Neutrophil (primary cell): ENCODE results near the gene SPAG6.

ENCODE experiments used
- H3K27ac ChIP-seq: fragments of 200-600 bp; sonication (generic); 2 replicates; pipeline ENCODE4 v1.5.1; 2016; ENCODE audit warnings: mild to moderate bottlenecking, moderate library complexity
- H3K27me3 ChIP-seq: fragments of 200-600 bp; sonication (generic); 2 replicates; pipeline ENCODE4 v1.6.0; 2016; ENCODE audit warnings: mild to moderate bottlenecking
- H3K36me3 ChIP-seq: fragments of 200-600 bp; sonication (generic); 2 replicates; pipeline ENCODE4 v1.5.1; 2017
- H3K4me1 ChIP-seq, 2 experiments: fragments of 200-600 bp in 1 of 2; sonication (generic) in 1 of 2; 1 replicate in 1 of 2; 2 replicates in 1 of 2; pipeline versions ENCODE4 v1.5.1 to v1.6.1; 2013 to 2016; ENCODE audit warnings: low read depth in 1 of 2, low read length in 1 of 2, mild to moderate bottlenecking in 1 of 2, moderate library complexity in 1 of 2; ENCODE audit not compliant: control insufficient read depth in 1 of 2, insufficient read depth in 1 of 2
- H3K4me3 ChIP-seq, 2 experiments: fragments of 200-600 bp in 1 of 2; sonication (generic) in 1 of 2; 1 replicate in 1 of 2; 2 replicates in 1 of 2; pipeline ENCODE4 v1.5.1; 2013 to 2016; ENCODE audit warnings: low read depth in 1 of 2, low read length in 1 of 2, mild to moderate bottlenecking in 1 of 2, moderate library complexity in 1 of 2
- H3K9me3 ChIP-seq: fragments of 200-600 bp; sonication (generic); 2 replicates; pipeline ENCODE4 v1.5.1; 2016
- CTCF ChIP-seq: fragments of 200-600 bp; sonication (generic); IDR thresholded peaks from 2 replicates; pipeline ENCODE4 v1.5.1; 2016; ENCODE audit warnings: antibody characterized with exemption

Gene SPAG6

GRCh38 chr10:22443175-22443901, 98.0 kb downstream of the SPAG6 start:
- Histone ChIP-seq H3K9me3 (no peaks in the 10 kb centered on the region), H3K36me3 (no peaks in the 10 kb centered on the region), H3K27me3 (peaks cover 64% of the 10 kb centered on the region), H3K4me3 (no peak overlapping the region), H3K4me1 (peaks cover 0 to 4% of the 10 kb centered on the region in 2 experiments), H3K27ac (no peak overlapping the region)
- no peak for TF ChIP-seq CTCF

GRCh38 chr10:22444219-22444788, 99.0 kb downstream of the SPAG6 start:
- H3K27ac ChIP-seq: no peak overlapping the region
- peaks cover 54% of the 10 kb centered on the region for H3K27me3 ChIP-seq
- no peaks in the 10 kb centered on the region for H3K9me3 ChIP-seq
- TF ChIP-seq CTCF: no peak
- H3K36me3 ChIP-seq: no peaks in the 10 kb centered on the region
- no peak overlapping the region for H3K4me3 ChIP-seq
- H3K4me1 ChIP-seq: no peaks in the 10 kb centered on the region

- Histone ChIP-seq H3K36me3 (no peaks in the 10 kb centered on the region), H3K4me1 (no peaks in the 10 kb centered on the region), H3K4me3 (no peak overlapping the region), H3K9me3 (no peaks in the 10 kb centered on the region), H3K27me3 (peaks cover 42% of the 10 kb centered on the region), H3K27ac (no peak overlapping the region)
- no peak for TF ChIP-seq CTCF
Measured at GRCh38 chr10:22445495-22445894, 100.2 kb downstream of the SPAG6 start.

GRCh38 chr10:22447068-22447467, 101.8 kb downstream of the SPAG6 start:
- Histone ChIP-seq H3K4me3 (no peak overlapping the region), H3K27ac (no peak overlapping the region), H3K4me1 (no peaks in the 10 kb centered on the region), H3K9me3 (no peaks in the 10 kb centered on the region), H3K36me3 (no peaks in the 10 kb centered on the region), H3K27me3 (peaks cover 27% of the 10 kb centered on the region)
- no peak for TF ChIP-seq CTCF

GRCh38 chr10:22451346-22451745, 106.0 kb downstream of the SPAG6 start:
- Histone ChIP-seq H3K4me3 (no peak overlapping the region), H3K27me3 (no peaks in the 10 kb centered on the region), H3K36me3 (no peaks in the 10 kb centered on the region), H3K9me3 (no peaks in the 10 kb centered on the region), H3K4me1 (no peaks in the 10 kb centered on the region), H3K27ac (no peak overlapping the region)
- TF ChIP-seq CTCF: no peak
